A673 (cell line): ENCODE measurements around the gene C19orf53. TPM values are rescaled to one million over a fixed set of nuclear protein-coding genes. Genes with fewer than 3 reads are reported as not detected.

Source experiments
- BruUV-seq: library from RNA; stranded (reverse); fragments of 400-500 nt; replicated peaks from 2 replicates; lab custom pipeline; 2021; lab: Mats Ljungman, UMichigan
- CTCF ChIA-PET: fragments of 300-600 bp; sonication (Branson Sonifier 250); formaldehyde crosslinking; loops from one replicate; lab custom pipeline; 2022; ENCODE audit warnings: antibody characterized with exemption; lab: Charles Lee
- POLR2A ChIA-PET: fragments of 300-600 bp; sonication (Branson Sonifier 250); formaldehyde crosslinking; loops from one replicate; lab custom pipeline; 2022; ENCODE audit warnings: antibody characterized with exemption; ENCODE audit not compliant: low non-redundant PET; lab: Charles Lee
- DNase-seq: peaks from one replicate; pipeline ENCODE4 v3.0.0-alpha.2; 2015; ENCODE audit warnings: low spot score
- H3K27ac ChIP-seq: fragments of 200-600 bp; sonication (generic); 2 replicates; pipeline ENCODE4 v1.5.1; 2016; ENCODE audit warnings: mixed run types, low read depth, mild to moderate bottlenecking, mixed read lengths, antibody characterized with exemption, low read length; ENCODE audit not compliant: poor library complexity, severe bottlenecking
- H3K27me3 ChIP-seq: fragments of 200-600 bp; sonication (generic); replicated peaks from 2 replicates; pipeline ENCODE4 v1.6.1; 2017; ENCODE audit warnings: mixed run types, low read depth, mild to moderate bottlenecking, mixed read lengths, antibody characterized with exemption, low read length; ENCODE audit not compliant: insufficient read depth, poor library complexity
- H3K36me3 ChIP-seq: fragments of 200-600 bp; sonication (generic); 2 replicates; pipeline ENCODE4 v1.6.1; 2016; ENCODE audit warnings: mixed run types, mild to moderate bottlenecking, mixed read lengths, antibody characterized with exemption, low read length; ENCODE audit not compliant: insufficient read depth, poor library complexity, severe bottlenecking
- H3K4me1 ChIP-seq: fragments of 200-600 bp; sonication (generic); 2 replicates; pipeline ENCODE4 v1.6.1; 2017; ENCODE audit warnings: mixed run types, mild to moderate bottlenecking, mixed read lengths, antibody characterized with exemption, low read length; ENCODE audit not compliant: insufficient read depth, poor library complexity, severe bottlenecking
- H3K4me3 ChIP-seq: fragments of 200-600 bp; sonication (generic); 2 replicates; pipeline ENCODE4 v1.5.1; 2016; ENCODE audit warnings: low read depth, mixed run types, mild to moderate bottlenecking, mixed read lengths, low read length; ENCODE audit not compliant: poor library complexity, severe bottlenecking
- H3K9me3 ChIP-seq: fragments of 200-600 bp; sonication (generic); 2 replicates; pipeline ENCODE4 v1.6.1; 2016; ENCODE audit warnings: mixed run types, low read depth, mild to moderate bottlenecking, mixed read lengths, antibody characterized with exemption, low read length; ENCODE audit not compliant: poor library complexity, severe bottlenecking
- EZH2 ChIP-seq: fragments of 200-600 bp; sonication (generic); IDR thresholded peaks from 2 replicates; pipeline ENCODE4 v1.6.1; 2017; ENCODE audit warnings: borderline replicate concordance, low read depth, mild to moderate bottlenecking, mixed read lengths, antibody characterized with exemption, low read length; ENCODE audit not compliant: poor library complexity, severe bottlenecking
- intact Hi-C: fragments of 100-400 bp; cut with micrococcal nuclease; formaldehyde crosslinking; loops from one replicate; pipeline ENCODE4 v1.10.0; 2022; ENCODE audit not compliant: unreplicated experiment
- total RNA-seq: library from RNA; stranded (reverse); gene quantifications from 2 replicates; pipeline ENCODE4 v1.2.3, GENCODE V29; 2021
- TF ChIP-seq, protein P1 (sequence below): fragments of 300-800, 200-600 bp; sonication (generic); conservative IDR thresholded peaks from 2 replicates; pipeline ENCODE4 v1.5.1; 2017; ENCODE audit warnings: low read depth, mild to moderate bottlenecking, antibody characterized with exemption, low read length, moderate library complexity, mixed read lengths

C19orf53 gene
- total RNA-seq, 1 experiment from 2014 or later, result 140 TPM

DNA sequence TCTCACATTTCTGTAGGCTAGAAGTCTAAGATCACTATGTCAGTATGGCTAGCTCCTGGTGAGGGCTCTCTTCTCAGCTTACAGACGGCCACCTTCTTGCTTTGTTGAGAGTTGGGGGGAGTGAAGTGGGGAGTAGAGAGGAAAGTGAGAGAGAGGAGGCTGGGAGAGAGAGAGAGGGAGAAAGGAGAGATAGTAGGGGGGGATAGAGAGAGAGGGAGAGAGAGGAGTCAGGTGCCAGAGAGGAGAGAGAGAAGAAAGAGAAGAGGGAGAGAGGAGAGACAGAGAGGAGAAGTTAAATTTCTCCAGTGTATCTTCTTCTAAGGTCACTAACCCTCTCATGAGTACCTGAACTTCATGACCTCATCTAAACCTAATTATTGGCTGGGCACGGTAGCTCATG is 49.6 kb downstream of the C19orf53 start:
- H3K36me3 ChIP-seq, result peaks cover 6% of the 10 kb centered on the region
- ChIA-PET CTCF (interaction anchor here (0.5 to 0.7 kb wide), 2 partner anchors 87 to 235 kb away, joined by 3 to 5 read pairs; no protein-coding TSS in a partner anchor), POLR2A (interaction anchor here (0.6 kb wide), 1 partner anchor 32 kb away, joined by 8 read pairs; no protein-coding TSS in a partner anchor)
- H3K4me1 ChIP-seq, result peaks cover 7% of the 10 kb centered on the region
- intact Hi-C loops, result no loop called here
- no peaks in the 10 kb centered on the region for H3K9me3 ChIP-seq
- no TSS peak for BruUV-seq
- H3K27me3 ChIP-seq, result no peaks in the 10 kb centered on the region
- no peak overlapping the region for H3K27ac ChIP-seq
- DNase-seq, result no peak
- H3K4me3 ChIP-seq, result no peak overlapping the region
- TF ChIP-seq, protein P1, sequence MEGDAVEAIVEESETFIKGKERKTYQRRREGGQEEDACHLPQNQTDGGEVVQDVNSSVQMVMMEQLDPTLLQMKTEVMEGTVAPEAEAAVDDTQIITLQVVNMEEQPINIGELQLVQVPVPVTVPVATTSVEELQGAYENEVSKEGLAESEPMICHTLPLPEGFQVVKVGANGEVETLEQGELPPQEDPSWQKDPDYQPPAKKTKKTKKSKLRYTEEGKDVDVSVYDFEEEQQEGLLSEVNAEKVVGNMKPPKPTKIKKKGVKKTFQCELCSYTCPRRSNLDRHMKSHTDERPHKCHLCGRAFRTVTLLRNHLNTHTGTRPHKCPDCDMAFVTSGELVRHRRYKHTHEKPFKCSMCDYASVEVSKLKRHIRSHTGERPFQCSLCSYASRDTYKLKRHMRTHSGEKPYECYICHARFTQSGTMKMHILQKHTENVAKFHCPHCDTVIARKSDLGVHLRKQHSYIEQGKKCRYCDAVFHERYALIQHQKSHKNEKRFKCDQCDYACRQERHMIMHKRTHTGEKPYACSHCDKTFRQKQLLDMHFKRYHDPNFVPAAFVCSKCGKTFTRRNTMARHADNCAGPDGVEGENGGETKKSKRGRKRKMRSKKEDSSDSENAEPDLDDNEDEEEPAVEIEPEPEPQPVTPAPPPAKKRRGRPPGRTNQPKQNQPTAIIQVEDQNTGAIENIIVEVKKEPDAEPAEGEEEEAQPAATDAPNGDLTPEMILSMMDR, result no peak
- no peak for TF ChIP-seq EZH2

DNA sequence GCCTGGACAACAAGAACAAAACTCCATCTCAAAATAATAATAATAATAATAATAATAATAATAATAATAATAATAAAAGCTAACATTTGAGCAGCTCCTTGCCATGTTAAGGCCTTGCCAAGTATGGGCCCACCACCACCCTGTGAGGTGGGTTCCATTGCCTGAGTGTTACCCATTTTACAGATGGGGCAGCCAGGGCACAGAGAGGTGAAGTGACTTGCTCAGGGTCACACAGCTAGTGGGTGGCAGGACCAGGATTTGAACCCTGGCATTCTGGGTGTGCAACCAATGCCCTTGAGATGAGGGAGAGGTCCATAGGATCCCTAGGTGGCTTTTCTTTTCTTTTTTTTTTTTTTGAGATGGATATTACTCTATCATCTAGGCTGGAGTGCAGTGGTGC is 50.4 kb downstream of the C19orf53 start:
- TF ChIP-seq EZH2, result no peak
- TF ChIP-seq, protein P1, result no peak
- intact Hi-C loops, result no loop called here
- POLR2A ChIA-PET, result interaction anchor here (0.6 kb wide), 1 partner anchor 32 kb away, joined by 8 read pairs; no protein-coding TSS in a partner anchor
- CTCF ChIA-PET, result interaction anchor here (0.5 kb wide), 1 partner anchor 86 kb away, joined by 5 read pairs; no protein-coding TSS in a partner anchor
- no TSS peak for BruUV-seq
- H3K36me3 ChIP-seq, result peaks cover 6% of the 10 kb centered on the region
- H3K27ac ChIP-seq, result no peak overlapping the region
- no peaks in the 10 kb centered on the region for H3K9me3 ChIP-seq
- no peak for DNase-seq
- H3K4me3 ChIP-seq, result no peak overlapping the region
- H3K4me1 ChIP-seq, result peaks cover 7% of the 10 kb centered on the region
- no peaks in the 10 kb centered on the region for H3K27me3 ChIP-seq

DNA sequence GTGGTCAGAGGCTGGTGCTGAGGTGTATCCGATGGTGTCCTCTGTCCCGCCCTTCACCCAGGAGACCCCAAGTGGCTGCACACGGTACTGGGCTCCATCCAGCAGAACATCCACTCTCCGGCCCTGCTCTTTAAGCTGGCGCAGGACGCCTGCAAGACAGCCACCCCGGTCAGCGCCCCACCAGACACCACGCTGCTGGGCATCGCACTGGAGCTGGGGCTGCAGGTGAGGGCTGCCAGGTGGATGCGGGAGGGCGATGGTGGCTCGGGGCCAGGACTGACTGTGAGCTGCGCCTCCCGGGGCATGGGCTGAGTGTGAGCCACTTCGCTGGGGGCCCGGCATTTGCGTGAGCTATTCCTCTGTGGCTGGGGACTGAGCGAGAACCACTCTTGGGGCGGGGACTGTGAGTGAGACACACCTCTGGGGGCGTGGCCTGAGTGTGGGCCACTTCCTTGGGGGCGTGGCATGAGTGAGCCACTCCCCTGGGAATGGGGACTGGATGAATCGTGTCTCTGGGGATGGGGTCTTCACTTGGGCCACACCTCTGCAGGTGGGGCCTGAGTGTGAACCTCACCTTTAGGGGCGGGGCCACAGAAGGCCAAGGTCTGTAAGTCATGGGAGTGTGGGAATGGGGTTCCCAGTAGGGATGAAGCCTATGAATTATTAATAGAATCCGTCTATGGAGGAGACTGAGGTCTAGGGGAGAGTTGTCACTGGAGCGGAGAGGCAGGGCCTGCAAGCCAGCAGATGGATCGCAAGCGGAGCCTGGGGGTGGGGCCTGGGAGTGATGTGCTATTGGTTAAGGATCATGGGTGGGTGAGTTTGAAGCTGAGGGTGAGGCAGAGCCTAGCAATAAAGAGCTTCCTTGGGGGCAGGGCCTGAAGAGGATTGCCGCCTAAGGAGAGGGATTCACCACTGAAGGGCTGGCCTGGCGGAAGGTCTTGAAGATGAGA is 51.5 kb downstream of the C19orf53 start:
- intact Hi-C loops, result no loop called here
- Histone ChIP-seq H3K36me3 (peaks cover 6% of the 10 kb centered on the region), H3K27ac (peak overlapping the region; percentile 66), H3K27me3 (no peaks in the 10 kb centered on the region), H3K4me1 (peaks cover 7% of the 10 kb centered on the region), H3K9me3 (no peaks in the 10 kb centered on the region), H3K4me3 (no peak overlapping the region)
- BruUV-seq, result no TSS peak
- POLR2A ChIA-PET, result no interaction called here
- TF ChIP-seq, protein P1, result no peak
- TF ChIP-seq EZH2, result no peak
- CTCF ChIA-PET, result no interaction called here
- DNase-seq, result peak; percentile 89
